ENCODE data around the gene AIF1.

DNA sequence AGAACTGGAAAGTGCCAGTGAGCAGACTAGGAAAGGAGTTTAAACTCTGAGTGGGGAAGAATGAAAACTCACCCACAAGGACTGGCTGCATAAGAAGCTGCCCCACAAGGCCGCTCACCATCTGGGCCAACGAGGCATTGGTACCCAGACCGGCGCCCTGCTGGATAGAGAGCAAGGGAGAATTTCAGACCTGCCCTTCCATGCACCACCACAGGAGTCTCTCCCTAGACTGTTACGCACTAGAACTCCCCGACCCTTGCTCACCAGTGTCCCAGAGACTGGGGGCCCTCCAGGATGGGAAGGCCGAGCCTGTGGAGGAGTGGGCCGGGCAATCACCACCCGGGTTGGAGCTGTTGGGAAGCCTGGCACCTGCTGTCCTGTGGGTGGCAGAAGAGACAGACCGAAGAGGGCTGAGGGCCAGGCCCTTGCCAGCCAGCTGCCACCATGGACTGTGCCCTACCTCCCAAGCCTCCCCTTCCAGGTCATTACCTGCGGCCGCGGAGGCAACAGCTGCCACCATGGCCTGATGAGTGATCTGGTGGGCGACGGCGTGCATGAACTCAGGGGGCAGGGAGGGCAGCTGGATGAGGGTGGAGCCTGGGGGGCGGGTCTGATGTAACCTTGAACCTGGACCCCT is 28.9 kb downstream of the AIF1 start:
- no peak for TF ChIP-seq CTCF (conservative IDR thresholded peaks at IDR 0.05 in 1 of 2, IDR thresholded peaks at IDR 0.05 in 1 of 2; ENCODE audit: low read depth in 1 of 2, low read length in 2 of 2)
- TF ChIP-seq EZH2 (IDR thresholded peaks at IDR 0.05; ENCODE audit: low read length, missing control alignments) = no peak

All from fibroblast of lung (primary cell).